HG03175 (cell line): Measurements from ENCODE around the gene XRRA1.

ENCODE experiments used
- ATAC-seq: cut with Tn5 transposase; IDR thresholded peaks from one replicate; pipeline ENCODE4 v1.9.1; 2021; ENCODE audit warnings: mild to moderate bottlenecking, moderate library complexity; ENCODE audit not compliant: unreplicated experiment

XRRA1 gene

GRCh38 chr11:74950374-74950969 lies 1.6 kb upstream of the XRRA1 start:
- no peak for ATAC-seq

- ATAC-seq: no peak
These were observed 854 bp upstream of the XRRA1 start for GRCh38 chr11:74949753-74950137.

- peak; percentile 8 for ATAC-seq
These were observed 369 bp downstream of the XRRA1 start for GRCh38 chr11:74948546-74948897.

- ATAC-seq: no peak
These were observed 6.7 kb downstream of the XRRA1 start for GRCh38 chr11:74942073-74942759.

GRCh38 chr11:74941492-74941891 lies 7.4 kb downstream of the XRRA1 start:
- no peak for ATAC-seq

- no peak for ATAC-seq
These were observed 11.0 kb downstream of the XRRA1 start for GRCh38 chr11:74937696-74938475.

- ATAC-seq: no peak
These were observed 11.9 kb downstream of the XRRA1 start for GRCh38 chr11:74936976-74937375.

- no peak for ATAC-seq
These were observed 12.8 kb downstream of the XRRA1 start for GRCh38 chr11:74936087-74936486.

- no peak for ATAC-seq
These were observed 13.6 kb downstream of the XRRA1 start for GRCh38 chr11:74935285-74935684.

GRCh38 chr11:74933765-74934164 lies 15.1 kb downstream of the XRRA1 start:
- no peak for ATAC-seq

- ATAC-seq: no peak
These were observed 16.1 kb downstream of the XRRA1 start for GRCh38 chr11:74932797-74933196.

- ATAC-seq: no peak
These were observed 16.7 kb downstream of the XRRA1 start for GRCh38 chr11:74932169-74932568.

GRCh38 chr11:74929431-74930363 lies 19.2 kb downstream of the XRRA1 start:
- ATAC-seq: no peak

GRCh38 chr11:74927496-74927895 lies 21.4 kb downstream of the XRRA1 start:
- ATAC-seq: no peak

- ATAC-seq: no peak
These were observed 22.4 kb downstream of the XRRA1 start for GRCh38 chr11:74926304-74927030.

GRCh38 chr11:74925281-74925680 lies 23.6 kb downstream of the XRRA1 start:
- ATAC-seq: no peak

- ATAC-seq: no peak
These were observed 25.8 kb downstream of the XRRA1 start for GRCh38 chr11:74923125-74923524.

- ATAC-seq: no peak
These were observed 39.1 kb downstream of the XRRA1 start for GRCh38 chr11:74909812-74910211.

GRCh38 chr11:74909385-74909784 lies 39.5 kb downstream of the XRRA1 start:
- no peak for ATAC-seq

- ATAC-seq: no peak
These were observed 43.6 kb downstream of the XRRA1 start for GRCh38 chr11:74905326-74905725.
